Mucosa of rectum (tissue), 2 donors: ENCODE data around the gene EVI2B.
"Not testable (repeated sequence)": the region's sequence is repeated elsewhere in the genome, so short reads cannot be mapped to it uniquely, and the experiment has no call there.

ENCODE experiments used
- H3K27ac ChIP-seq, 2 donors: one replicate each; pipeline ENCODE4 v1.7.0; 2013; ENCODE audit warnings: inconsistent platforms in 2 of 2, low read depth in 2 of 2, low read length in 2 of 2
- H3K27me3 ChIP-seq, 2 donors: one replicate each; pipeline ENCODE4 v1.7.0; 2013; ENCODE audit warnings: low read length in 2 of 2; ENCODE audit not compliant: control insufficient read depth in 2 of 2, insufficient read depth in 2 of 2
- H3K36me3 ChIP-seq, 2 donors: one replicate each; pipeline ENCODE4 v1.7.0; 2013; ENCODE audit warnings: low read length in 2 of 2; ENCODE audit not compliant: control insufficient read depth in 2 of 2, insufficient read depth in 2 of 2
- H3K4me1 ChIP-seq, 2 donors: one replicate each; pipeline ENCODE4 v1.7.0; 2013; ENCODE audit warnings: low read length in 2 of 2, mild to moderate bottlenecking in 1 of 2; ENCODE audit not compliant: control insufficient read depth in 2 of 2, insufficient read depth in 2 of 2
- H3K4me3 ChIP-seq, 2 donors: one replicate each; pipeline ENCODE4 v1.7.0; 2013; ENCODE audit warnings: low read length in 2 of 2
- H3K9ac ChIP-seq, 2 donors: one replicate each; pipeline ENCODE4 v1.7.0; 2013; ENCODE audit warnings: low read length in 2 of 2, low read depth in 1 of 2, mild to moderate bottlenecking in 1 of 2
- H3K9me3 ChIP-seq, 2 donors: one replicate each; pipeline ENCODE4 v1.7.0; 2013; ENCODE audit warnings: low read length in 2 of 2; ENCODE audit not compliant: control insufficient read depth in 2 of 2
- donor health status: healthy.
- donor health status: Normal muscosa, but diverticular disease.

The EVI2B gene

GRCh38 chr17:31327534-31328159 lies 13.8 kb upstream of the EVI2B start:
- H3K4me3 ChIP-seq = no peak overlapping the region
- H3K4me1 ChIP-seq = no peaks in the 10 kb centered on the region
- H3K27me3 ChIP-seq = no peaks in the 10 kb centered on the region
- H3K36me3 ChIP-seq = peaks cover 11 to 22% of the 10 kb centered on the region in 2 donors
- no peak overlapping the region for H3K27ac ChIP-seq
- no peaks in the 10 kb centered on the region for H3K9me3 ChIP-seq
- H3K9ac ChIP-seq = no peak overlapping the region

- no peak overlapping the region for H3K9ac ChIP-seq
- H3K4me1 ChIP-seq = no peaks in the 10 kb centered on the region
- no peaks in the 10 kb centered on the region for H3K9me3 ChIP-seq
- H3K27ac ChIP-seq = no peak overlapping the region
- no peak overlapping the region for H3K4me3 ChIP-seq
- H3K27me3 ChIP-seq = no peaks in the 10 kb centered on the region
- peaks cover 11 to 14% of the 10 kb centered on the region in 2 donors for H3K36me3 ChIP-seq
Observed at GRCh38 chr17:31323551-31323950, 9.7 kb upstream of the EVI2B start.

GRCh38 chr17:31321966-31322365 lies 8.1 kb upstream of the EVI2B start:
- Histone ChIP-seq H3K4me1 (no peaks in the 10 kb centered on the region), H3K4me3 (no peak overlapping the region), H3K27me3 (no peaks in the 10 kb centered on the region), H3K36me3 (peaks cover 3 to 6% of the 10 kb centered on the region in 2 donors), H3K27ac (peak overlapping the region; percentile 21 to 76), H3K9me3 (no peaks in the 10 kb centered on the region), H3K9ac (peak overlapping the region in 1 of 2 donors; percentile 4)

GRCh38 chr17:31321481-31321880 lies 7.6 kb upstream of the EVI2B start, which contains the start of gene EVI2A:
Gene EVI2A, minus strand, starts transcription at chr17:31321622. Its CDS starts 2,609 bp downstream, at chr17:31319013.
- H3K36me3 ChIP-seq = peaks cover 3 to 6% of the 10 kb centered on the region in 2 donors
- no peaks in the 10 kb centered on the region for H3K9me3 ChIP-seq
- H3K27me3 ChIP-seq = no peaks in the 10 kb centered on the region
- H3K27ac ChIP-seq = peak within 1 kb of the TSS; percentile 62 to 76
- H3K4me1 ChIP-seq = no peaks in the 10 kb centered on the region
- H3K9ac ChIP-seq = peak within 1 kb of the TSS; percentile 47 to 63
- peak within 1 kb of the TSS; percentile 54 to 76 for H3K4me3 ChIP-seq

- peaks cover 0 to 1% of the 10 kb centered on the region in 2 donors for H3K36me3 ChIP-seq
- H3K9ac ChIP-seq = peak overlapping the region; percentile 47 to 63
- no peaks in the 10 kb centered on the region for H3K4me1 ChIP-seq
- H3K4me3 ChIP-seq = peak overlapping the region; percentile 54 to 76
- no peaks in the 10 kb centered on the region for H3K9me3 ChIP-seq
- no peaks in the 10 kb centered on the region for H3K27me3 ChIP-seq
- H3K27ac ChIP-seq = peak overlapping the region; percentile 62 to 76
Observed at GRCh38 chr17:31320791-31321190, 6.9 kb upstream of the EVI2B start.

- H3K27me3 ChIP-seq = no peaks in the 10 kb centered on the region
- peak overlapping the region; percentile 17 to 76 for H3K4me3 ChIP-seq
- no peaks in the 10 kb centered on the region for H3K36me3 ChIP-seq
- H3K9ac ChIP-seq = peak overlapping the region in 1 of 2 donors; percentile 63
- H3K9me3 ChIP-seq = no peaks in the 10 kb centered on the region
- H3K27ac ChIP-seq = peak overlapping the region in 1 of 2 donors; percentile 76
- H3K4me1 ChIP-seq = no peaks in the 10 kb centered on the region
Observed at GRCh38 chr17:31320241-31320640, 6.4 kb upstream of the EVI2B start.

- Histone ChIP-seq H3K9ac (peak overlapping the region; percentile 41 to 74), H3K9me3 (no peaks in the 10 kb centered on the region), H3K4me1 (no peaks in the 10 kb centered on the region), H3K27ac (peak overlapping the region; percentile 82 to 85), H3K36me3 (no peaks in the 10 kb centered on the region), H3K27me3 (no peaks in the 10 kb centered on the region), H3K4me3 (peak overlapping the region; percentile 39 to 76)
Observed at GRCh38 chr17:31318851-31319661, 5.2 kb upstream of the EVI2B start.

- Histone ChIP-seq H3K4me3 (peak overlapping the region; percentile 39 to 76), H3K9me3 (no peaks in the 10 kb centered on the region), H3K27me3 (no peaks in the 10 kb centered on the region), H3K9ac (peak overlapping the region; percentile 41 to 74), H3K36me3 (no peaks in the 10 kb centered on the region), H3K4me1 (no peaks in the 10 kb centered on the region), H3K27ac (peak overlapping the region; percentile 82 to 85)
Observed at GRCh38 chr17:31318298-31318801, 4.5 kb upstream of the EVI2B start.

GRCh38 chr17:31314782-31315100 lies 887 bp upstream of the EVI2B start:
- Histone ChIP-seq H3K36me3 (no peaks in the 10 kb centered on the region), H3K4me3 (peak overlapping the region in 1 of 2 donors; percentile 4), H3K4me1 (no peaks in the 10 kb centered on the region), H3K27me3 (no peaks in the 10 kb centered on the region), H3K9ac (peak overlapping the region in 1 of 2 donors; percentile 5), H3K9me3 (no peaks in the 10 kb centered on the region), H3K27ac (peak overlapping the region; percentile 72)

- H3K36me3 ChIP-seq, H3K27me3 ChIP-seq, H3K4me1 ChIP-seq, H3K9ac ChIP-seq, H3K9me3 ChIP-seq: not testable (repeated sequence)
- Histone ChIP-seq H3K4me3 (peak overlapping the region; percentile 42 to 69), H3K27ac (peak overlapping the region; percentile 39 to 55)
Observed at GRCh38 chr17:31312223-31312622, 1.6 kb downstream of the EVI2B start.
